Stimulated activated CD4-positive, alpha-beta T cell treated with anti-CD3 and anti-CD28 coated beads, Interleukin-12 subunit alpha, Interleukin-12 subunit beta, amount 100 ng/mL, for 48 hours (primary cell): Measurements from ENCODE around the gene FAIM2.
"Not testable (repeated sequence)": the region's sequence is repeated elsewhere in the genome, so short reads cannot be mapped to it uniquely, and the experiment has no call there.

ENCODE experiments used
- DNase-seq, 3 donors: peaks; one replicate each; pipeline ENCODE4 v3.0.0-alpha.2; 2020; ENCODE audit warnings: low read depth in 2 of 3, low spot score in 1 of 3

FAIM2 gene

GRCh38 chr12:49866859-49867569 is 36.7 kb downstream of the FAIM2 start:
- DNase-seq: peak; percentile 53 to 88 (median 62)

GRCh38 chr12:49865782-49866135 is 37.9 kb downstream of the FAIM2 start:
- DNase-seq: no peak

- no peak for DNase-seq
Observed at GRCh38 chr12:49865109-49865781, 38.5 kb downstream of the FAIM2 start.

GRCh38 chr12:49864798-49865090 is 39.0 kb downstream of the FAIM2 start:
- no peak for DNase-seq

- DNase-seq: no peak
Observed at GRCh38 chr12:49863946-49864797, 39.5 kb downstream of the FAIM2 start.

GRCh38 chr12:49860921-49861320 is 42.8 kb downstream of the FAIM2 start:
- not testable (repeated sequence) for DNase-seq

GRCh38 chr12:49855890-49856289 is 47.8 kb downstream of the FAIM2 start:
- not testable (repeated sequence) for DNase-seq

- DNase-seq: no peak
Observed at GRCh38 chr12:49854976-49855375, 48.7 kb downstream of the FAIM2 start.

- no peak for DNase-seq
Observed at GRCh38 chr12:49853671-49854070, 50.0 kb downstream of the FAIM2 start.

GRCh38 chr12:49847161-49847560 is 56.5 kb downstream of the FAIM2 start:
- DNase-seq: no peak

- DNase-seq: no peak
Observed at GRCh38 chr12:49846032-49846431, 57.7 kb downstream of the FAIM2 start.

GRCh38 chr12:49843876-49844437 is 59.7 kb downstream of the FAIM2 start:
- DNase-seq: no peak

GRCh38 chr12:49843411-49843810 is 60.3 kb downstream of the FAIM2 start:
- no peak for DNase-seq

- peak; percentile 92 to 94 (median 92) for DNase-seq
Observed at GRCh38 chr12:49842519-49843352, 61.0 kb downstream of the FAIM2 start, which contains the start of gene BCDIN3D. Gene BCDIN3D, minus strand, starts transcription at chr12:49843106. Its CDS starts 19 bp downstream, at chr12:49843087.

- DNase-seq: no peak
Observed at GRCh38 chr12:49838973-49839633, 64.6 kb downstream of the FAIM2 start.

- DNase-seq: no peak
Observed at GRCh38 chr12:49832836-49833421, 70.8 kb downstream of the FAIM2 start.

GRCh38 chr12:49831717-49832116 is 72.0 kb downstream of the FAIM2 start:
- no peak for DNase-seq

- peak; percentile 87 to 94 (median 91) for DNase-seq
Observed at GRCh38 chr12:49828133-49829091, 75.3 kb downstream of the FAIM2 start, which contains the start of gene NCKAP5L. Gene NCKAP5L, minus strand, starts transcription at chr12:49828413. Its CDS starts 24,369 bp downstream, at chr12:49804044.
